Measurements from ENCODE around the gene SPON2. TPM values are rescaled to one million over a fixed set of nuclear protein-coding genes. Genes with fewer than 3 reads are reported as not detected.

SPON2 gene
- total RNA-seq, 1 donor from 2014 or later, result 10.9 TPM

- DNase-seq (ENCODE audit: low read depth), result no peak
- Histone ChIP-seq H3K27me3 (ENCODE audit: control insufficient read depth, insufficient read depth, low read length) (no peaks in the 10 kb centered on the region), H3K36me3 (ENCODE audit: control insufficient read depth, insufficient read depth, low read length) (peaks cover 2% of the 10 kb centered on the region), H3K4me3 (ENCODE audit: low read depth, low read length) (no peak overlapping the region)
- no peak for TF ChIP-seq CTCF (IDR thresholded peaks at IDR 0.05; ENCODE audit: insufficient read depth, low read length, poor library complexity, severe bottlenecking)
Measured at GRCh38 chr4:1217366-1217765, 45.0 kb upstream of the SPON2 start.

- Histone ChIP-seq H3K4me3 (ENCODE audit: low read depth, low read length) (no peak overlapping the region), H3K36me3 (ENCODE audit: control insufficient read depth, insufficient read depth, low read length) (peaks cover 2% of the 10 kb centered on the region), H3K27me3 (ENCODE audit: control insufficient read depth, insufficient read depth, low read length) (no peaks in the 10 kb centered on the region)
- TF ChIP-seq CTCF (IDR thresholded peaks at IDR 0.05; ENCODE audit: insufficient read depth, low read length, poor library complexity, severe bottlenecking), result no peak
- no peak for DNase-seq (ENCODE audit: low read depth)
Measured at GRCh38 chr4:1216869-1217294, 44.5 kb upstream of the SPON2 start.

DNA sequence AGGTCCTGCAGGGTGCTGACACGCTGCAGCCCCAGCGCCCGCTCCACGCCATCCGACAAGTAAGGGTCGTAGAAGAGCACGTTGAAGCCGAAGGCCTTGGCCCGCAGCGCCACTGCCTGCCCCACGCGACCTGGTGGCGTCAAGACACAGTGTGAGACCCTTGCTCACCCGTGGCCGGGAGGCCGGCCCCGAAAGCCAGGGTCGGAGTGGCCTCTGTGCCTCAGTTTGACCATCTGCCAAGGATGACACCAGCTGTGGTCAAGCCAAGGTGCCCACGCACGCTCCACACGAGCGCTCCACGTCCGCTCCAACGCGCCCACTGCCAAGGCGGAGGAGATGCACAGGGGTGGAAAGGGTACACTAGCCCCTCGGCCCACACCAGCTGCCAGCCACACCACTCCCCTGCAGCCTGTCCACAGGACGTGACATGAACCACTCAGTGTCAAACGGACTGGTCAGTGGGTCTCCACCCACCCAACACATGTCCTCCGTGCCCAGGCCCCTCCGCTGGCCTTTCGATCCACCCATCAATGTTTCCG lies 43.8 kb upstream of the SPON2 start:
- Histone ChIP-seq H3K4me3 (ENCODE audit: low read depth, low read length) (no peak overlapping the region), H3K27me3 (ENCODE audit: control insufficient read depth, insufficient read depth, low read length) (no peaks in the 10 kb centered on the region), H3K36me3 (ENCODE audit: control insufficient read depth, insufficient read depth, low read length) (peaks cover 2% of the 10 kb centered on the region)
- no peak for DNase-seq (ENCODE audit: low read depth)
- no peak for TF ChIP-seq CTCF (IDR thresholded peaks at IDR 0.05; ENCODE audit: insufficient read depth, low read length, poor library complexity, severe bottlenecking)

GRCh38 chr4:1215141-1216075 lies 43.0 kb upstream of the SPON2 start:
- H3K27me3 ChIP-seq (ENCODE audit: control insufficient read depth, insufficient read depth, low read length), result no peaks in the 10 kb centered on the region
- peaks cover 2% of the 10 kb centered on the region for H3K36me3 ChIP-seq (ENCODE audit: control insufficient read depth, insufficient read depth, low read length)

More at GRCh38 chr4:1215141-1216075, 43.0 kb upstream of the SPON2 start:
- TF ChIP-seq CTCF (IDR thresholded peaks at IDR 0.05; ENCODE audit: insufficient read depth, low read length, poor library complexity, severe bottlenecking), result no peak
- DNase-seq (ENCODE audit: low read depth), result no peak
- no peak overlapping the region for H3K4me3 ChIP-seq (ENCODE audit: low read depth, low read length)

All from kidney epithelial cell (primary cell).